Mucosa of stomach (tissue), 1 donor: ENCODE data around the gene PLCD3.

Experiments used
- H3K27me3 ChIP-seq: one replicate; pipeline ENCODE4 v1.7.0; 2013; ENCODE audit warnings: mild to moderate bottlenecking, low read length; ENCODE audit not compliant: control insufficient read depth, insufficient read depth
- H3K36me3 ChIP-seq: one replicate; pipeline ENCODE4 v1.7.0; 2013; ENCODE audit warnings: low read length; ENCODE audit not compliant: control insufficient read depth, insufficient read depth
- H3K4me1 ChIP-seq: one replicate; pipeline ENCODE4 v1.7.0; 2013; ENCODE audit warnings: mild to moderate bottlenecking, low read length; ENCODE audit not compliant: control insufficient read depth, insufficient read depth
- H3K4me3 ChIP-seq: one replicate; pipeline ENCODE4 v1.7.0; 2013; ENCODE audit warnings: low read length
- H3K9ac ChIP-seq: one replicate; pipeline ENCODE4 v1.7.0; 2013; ENCODE audit warnings: mild to moderate bottlenecking, low read length, moderate library complexity
- H3K9me3 ChIP-seq: one replicate; pipeline ENCODE4 v1.7.0; 2013; ENCODE audit warnings: mild to moderate bottlenecking, low read length, moderate library complexity; ENCODE audit not compliant: control insufficient read depth
- donor health status: Pancreatic carcinoma.

Gene PLCD3

GRCh38 chr17:45108595-45109521, 23.5 kb downstream of the PLCD3 start:
- H3K4me3 ChIP-seq, result no peak overlapping the region
- H3K9ac ChIP-seq, result no peak overlapping the region
- peaks cover 5% of the 10 kb centered on the region for H3K4me1 ChIP-seq
- H3K27me3 ChIP-seq, result no peaks in the 10 kb centered on the region
- H3K9me3 ChIP-seq, result no peaks in the 10 kb centered on the region
- H3K36me3 ChIP-seq, result peaks cover 28% of the 10 kb centered on the region

GRCh38 chr17:45108051-45108450, 24.3 kb downstream of the PLCD3 start:
- Histone ChIP-seq H3K27me3 (no peaks in the 10 kb centered on the region), H3K4me3 (no peak overlapping the region), H3K9me3 (no peaks in the 10 kb centered on the region), H3K9ac (no peak overlapping the region), H3K4me1 (peaks cover 8% of the 10 kb centered on the region), H3K36me3 (peaks cover 30% of the 10 kb centered on the region)

DNA sequence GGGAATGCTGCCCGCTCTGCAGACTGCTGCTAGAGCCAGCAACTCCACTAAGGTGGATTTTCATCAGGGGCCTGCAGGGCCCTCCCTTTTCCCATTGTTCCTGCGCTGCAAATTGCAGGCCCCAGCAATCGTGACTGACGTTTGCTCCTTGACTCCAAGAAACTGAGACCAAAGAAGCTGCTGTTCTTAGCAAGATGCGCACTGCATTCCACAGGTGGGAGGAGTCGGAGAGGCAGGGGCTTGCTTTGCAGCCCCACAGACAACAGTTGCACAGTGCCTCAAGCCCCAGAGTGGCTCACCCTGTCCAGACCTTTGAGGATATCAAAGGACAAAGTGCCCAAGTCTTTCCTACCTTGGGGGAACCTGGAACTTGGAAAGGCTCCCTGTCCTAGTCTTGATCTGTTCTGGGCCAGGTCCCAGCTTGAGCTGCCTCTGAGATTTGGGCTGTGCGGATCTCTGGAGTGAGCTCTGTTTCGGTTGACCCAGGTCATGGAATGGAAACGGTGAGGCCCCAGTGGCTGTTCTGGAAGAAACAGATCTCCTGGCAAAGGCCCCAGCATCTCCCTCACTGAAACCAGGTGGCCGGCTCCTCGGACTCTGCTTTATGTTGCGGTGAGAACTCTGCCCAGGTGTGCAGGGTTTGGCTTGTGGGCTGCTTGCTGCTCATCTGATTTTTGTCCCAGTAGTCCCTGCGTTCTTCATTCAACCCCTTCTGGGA, 24.9 kb downstream of the PLCD3 start:
- Histone ChIP-seq H3K27me3 (no peaks in the 10 kb centered on the region), H3K36me3 (peaks cover 34% of the 10 kb centered on the region), H3K9ac (no peak overlapping the region), H3K9me3 (no peaks in the 10 kb centered on the region), H3K4me3 (no peak overlapping the region), H3K4me1 (peaks cover 14% of the 10 kb centered on the region)

DNA sequence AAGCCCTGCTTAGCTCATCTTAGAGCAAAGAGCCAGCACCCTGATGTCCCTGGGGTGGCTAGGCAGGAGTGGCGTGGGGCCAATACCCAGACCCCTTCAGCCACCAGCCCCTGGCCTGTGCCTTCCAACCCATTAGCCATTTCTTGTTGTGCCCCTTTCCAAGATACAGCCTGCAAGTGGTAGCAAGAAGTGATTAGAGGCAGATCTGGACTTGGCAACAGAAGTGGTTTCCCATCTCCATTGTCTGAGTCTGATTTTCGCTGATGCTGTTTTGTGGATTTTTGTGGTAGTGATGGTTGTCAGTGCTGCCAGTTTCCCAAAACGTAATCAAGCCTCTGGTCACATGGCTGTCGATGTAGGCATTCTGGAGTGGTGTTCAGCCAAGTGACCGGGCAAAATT, 25.7 kb downstream of the PLCD3 start:
- Histone ChIP-seq H3K36me3 (peaks cover 30% of the 10 kb centered on the region), H3K4me1 (peaks cover 17% of the 10 kb centered on the region)

GRCh38 chr17:45106096-45106495, 26.2 kb downstream of the PLCD3 start:
- H3K36me3 ChIP-seq, result peaks cover 30% of the 10 kb centered on the region
- H3K4me3 ChIP-seq, result no peak overlapping the region
- H3K9ac ChIP-seq, result no peak overlapping the region
- no peaks in the 10 kb centered on the region for H3K9me3 ChIP-seq
- no peaks in the 10 kb centered on the region for H3K27me3 ChIP-seq
- H3K4me1 ChIP-seq, result peaks cover 17% of the 10 kb centered on the region

More for the DNA sequence above, 25.7 kb downstream of the PLCD3 start:
- Histone ChIP-seq H3K9me3 (no peaks in the 10 kb centered on the region), H3K4me3 (no peak overlapping the region), H3K27me3 (no peaks in the 10 kb centered on the region), H3K9ac (no peak overlapping the region)

- peaks cover 17% of the 10 kb centered on the region for H3K4me1 ChIP-seq
- H3K36me3 ChIP-seq, result peaks cover 30% of the 10 kb centered on the region
- H3K9ac ChIP-seq, result no peak overlapping the region
- no peaks in the 10 kb centered on the region for H3K9me3 ChIP-seq
- no peaks in the 10 kb centered on the region for H3K27me3 ChIP-seq
- no peak overlapping the region for H3K4me3 ChIP-seq
These were observed 27.2 kb downstream of the PLCD3 start for GRCh38 chr17:45104907-45105624.

- Histone ChIP-seq H3K4me1 (peaks cover 17% of the 10 kb centered on the region), H3K9me3 (no peaks in the 10 kb centered on the region), H3K36me3 (peaks cover 33% of the 10 kb centered on the region), H3K9ac (no peak overlapping the region), H3K27me3 (no peaks in the 10 kb centered on the region), H3K4me3 (no peak overlapping the region)
These were observed 27.8 kb downstream of the PLCD3 start for GRCh38 chr17:45104497-45104896.

DNA sequence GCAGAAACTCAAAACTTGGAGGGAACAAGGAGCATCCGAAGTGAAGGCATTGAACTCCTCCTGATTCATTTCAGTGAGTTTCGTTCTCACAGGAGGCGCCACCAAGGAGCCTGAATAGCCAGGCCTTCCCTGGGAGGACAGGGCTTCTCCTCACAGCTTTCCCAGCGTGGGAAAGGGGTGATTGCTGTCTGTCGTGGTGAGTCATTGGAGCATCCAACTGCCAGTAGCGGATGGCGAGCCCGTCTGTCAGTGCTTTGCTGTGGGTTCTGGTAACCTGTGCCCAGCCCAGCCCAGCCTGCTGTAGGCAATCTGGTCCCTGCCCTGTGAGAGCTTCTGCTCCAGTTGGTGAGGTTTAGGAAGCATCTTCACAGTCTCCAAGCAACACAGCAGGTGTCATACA, 28.3 kb downstream of the PLCD3 start:
- Histone ChIP-seq H3K27me3 (no peaks in the 10 kb centered on the region), H3K9me3 (no peaks in the 10 kb centered on the region), H3K9ac (no peak overlapping the region), H3K4me3 (no peak overlapping the region), H3K36me3 (peaks cover 36% of the 10 kb centered on the region), H3K4me1 (peaks cover 14% of the 10 kb centered on the region)

DNA sequence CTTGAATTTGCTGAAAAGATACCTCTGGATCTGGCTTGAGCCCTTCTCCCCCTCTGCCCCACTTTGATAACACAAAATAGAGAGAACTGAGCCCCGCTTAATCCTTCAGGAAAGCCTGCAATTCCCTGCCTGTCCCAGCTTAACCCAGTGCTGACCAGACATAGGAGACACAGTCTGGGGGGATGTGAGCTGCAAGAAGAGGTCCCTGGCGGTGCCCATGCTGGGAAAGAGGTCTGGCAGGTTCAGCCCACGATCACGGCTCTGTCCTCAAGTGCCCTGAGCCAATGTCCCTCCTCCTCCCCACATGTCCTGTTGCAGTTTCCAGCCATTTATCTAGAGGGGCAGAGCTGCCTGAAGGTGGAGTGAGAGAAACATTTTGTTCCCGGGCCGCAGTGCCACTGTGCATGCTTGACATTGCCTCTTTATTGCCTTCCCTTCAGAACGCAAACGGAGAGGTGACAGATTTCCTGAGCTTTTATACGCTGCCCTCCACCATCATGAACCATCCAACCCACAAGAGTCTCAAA, 29.0 kb downstream of the PLCD3 start:
- Histone ChIP-seq H3K4me1 (peaks cover 11% of the 10 kb centered on the region), H3K9ac (no peak overlapping the region), H3K9me3 (no peaks in the 10 kb centered on the region), H3K4me3 (no peak overlapping the region), H3K36me3 (peaks cover 39% of the 10 kb centered on the region), H3K27me3 (no peaks in the 10 kb centered on the region)

- no peaks in the 10 kb centered on the region for H3K9me3 ChIP-seq
- H3K9ac ChIP-seq, result no peak overlapping the region
- peaks cover 11% of the 10 kb centered on the region for H3K4me1 ChIP-seq
- no peak overlapping the region for H3K4me3 ChIP-seq
- no peaks in the 10 kb centered on the region for H3K27me3 ChIP-seq
- H3K36me3 ChIP-seq, result peaks cover 44% of the 10 kb centered on the region
These were observed 29.5 kb downstream of the PLCD3 start for GRCh38 chr17:45102856-45103255.

- Histone ChIP-seq H3K4me1 (peaks cover 11% of the 10 kb centered on the region), H3K9me3 (no peaks in the 10 kb centered on the region), H3K36me3 (peaks cover 50% of the 10 kb centered on the region), H3K4me3 (no peak overlapping the region), H3K27me3 (no peaks in the 10 kb centered on the region), H3K9ac (no peak overlapping the region)
These were observed 30.2 kb downstream of the PLCD3 start for GRCh38 chr17:45101883-45102811.
